Keratinocyte (primary cell): ENCODE data around the gene SND1. TPM values are rescaled to one million over a fixed set of nuclear protein-coding genes. Genes with fewer than 3 reads are reported as not detected.

Experiments
- DNase-seq: peaks from one replicate; pipeline ENCODE4 v3.0.0-alpha.2; 2011; ENCODE audit warnings: low read depth, missing footprints, low spot score
- FAIRE-seq: peaks from 2 replicates; lab custom pipeline; 2011; peaks lifted over from hg19 to GRCh38; lab: Jason Lieb, UNC
- H2AFZ ChIP-seq: 2 replicates; pipeline ENCODE4 v1.6.0; 2012; ENCODE audit warnings: low read length, control low read depth, inconsistent platforms; ENCODE audit not compliant: control insufficient read depth
- H3K27ac ChIP-seq: 2 replicates; pipeline ENCODE4 v1.5.1; 2011; ENCODE audit warnings: low read length; ENCODE audit not compliant: control insufficient read depth, insufficient read depth
- H3K27me3 ChIP-seq: 3 replicates; pipeline ENCODE4 v1.6.0; 2011; ENCODE audit warnings: low read length; ENCODE audit not compliant: control insufficient read depth, insufficient read depth; ENCODE audit errors: extremely low read depth
- H3K36me3 ChIP-seq, 2 experiments: 2 replicates in 1 of 2; 3 replicates in 1 of 2; pipeline ENCODE4 v1.5.1; 2011; ENCODE audit warnings: low read length in 2 of 2, mild to moderate bottlenecking in 1 of 2; ENCODE audit not compliant: control insufficient read depth in 2 of 2, insufficient read depth in 2 of 2; ENCODE audit errors: extremely low read depth in 1 of 2
- H3K4me1 ChIP-seq: 3 replicates; pipeline ENCODE4 v1.5.1; 2011; ENCODE audit warnings: low read length; ENCODE audit not compliant: control insufficient read depth, insufficient read depth; ENCODE audit errors: extremely low read depth
- H3K4me2 ChIP-seq: 3 replicates; pipeline ENCODE4 v1.6.0; 2011; ENCODE audit warnings: low read depth, low read length; ENCODE audit not compliant: control insufficient read depth, insufficient read depth; ENCODE audit errors: extremely low read depth
- H3K4me3 ChIP-seq, 3 experiments: fragments of 200-600 bp in 1 of 3; sonication (generic) in 1 of 3; 2 replicates in 2 of 3; 3 replicates in 1 of 3; pipeline ENCODE4 v1.5.1; 2011 to 2016; ENCODE audit warnings: low read length in 3 of 3, mild to moderate bottlenecking in 3 of 3, control low read depth in 2 of 3, inconsistent platforms in 1 of 3, low read depth in 1 of 3, mixed read lengths in 1 of 3, mixed run types in 1 of 3, moderate library complexity in 1 of 3; ENCODE audit not compliant: control insufficient read depth in 2 of 3, insufficient read depth in 2 of 3; ENCODE audit errors: extremely low read depth in 1 of 3
- H3K79me2 ChIP-seq: 2 replicates; pipeline ENCODE4 v1.6.0; 2012; ENCODE audit warnings: low read length; ENCODE audit not compliant: control insufficient read depth, insufficient read depth
- H3K9ac ChIP-seq: 3 replicates; pipeline ENCODE4 v1.6.0; 2011; ENCODE audit warnings: low read length; ENCODE audit not compliant: control insufficient read depth, insufficient read depth; ENCODE audit errors: extremely low read depth
- H3K9me1 ChIP-seq: 3 replicates; pipeline ENCODE4 v1.6.0; 2011; ENCODE audit warnings: low read length; ENCODE audit not compliant: control insufficient read depth, insufficient read depth; ENCODE audit errors: extremely low read depth
- H3K9me3 ChIP-seq: 2 replicates; pipeline ENCODE4 v1.5.1; 2012; ENCODE audit warnings: low read depth, low read length; ENCODE audit not compliant: control insufficient read depth
- H4K20me1 ChIP-seq: 3 replicates; pipeline ENCODE4 v1.6.0; 2011; ENCODE audit warnings: low read length; ENCODE audit not compliant: control insufficient read depth, insufficient read depth; ENCODE audit errors: extremely low read depth
- CTCF ChIP-seq, 3 experiments: IDR thresholded peaks in 1 of 3; conservative IDR thresholded peaks in 1 of 3; optimal IDR thresholded peaks in 1 of 3; 2 replicates in 2 of 3; 3 replicates in 1 of 3; pipeline versions ENCODE3 to v1.5.1; 2011; ENCODE audit warnings: low read length in 3 of 3, mild to moderate bottlenecking in 3 of 3, moderate library complexity in 2 of 3, control low read depth in 1 of 3, inconsistent platforms in 1 of 3; ENCODE audit not compliant: insufficient read depth in 2 of 3; ENCODE audit errors: extremely low read depth in 1 of 3
- EZH2 ChIP-seq: IDR thresholded peaks from one replicate; pipeline ENCODE4 v1.6.1; 2012; ENCODE audit warnings: inconsistent platforms, mild to moderate bottlenecking, low read length, moderate library complexity
- dilution Hi-C: fragments of 300-500 bp; cut with MboI; formaldehyde crosslinking; loops from one replicate; pipeline ENCODE4 v1.7.0; 2020; ENCODE audit warnings: low sequenced_read_pairs; ENCODE audit not compliant: extremely low pct_ligation_motif_present
- polyA plus RNA-seq, 5 experiments: library from polyadenylated mRNA; depleted of rRNA in 3 of 5; stranded (reverse) in 3 of 5; stranded (forward) in 1 of 5; unstranded in 1 of 5; fragments of >200 nt; gene quantifications; 1 replicate in 1 of 5; 2 replicates in 3 of 5; 3 replicates in 1 of 5; pipeline versions ENCODE4 v1.2.1 to v1.2.3, GENCODE V29; 2011 to 2012; ENCODE audit warnings: missing spikeins in 2 of 5, low read depth in 1 of 5, low replicate concordance in 1 of 5

The SND1 gene
- polyA plus RNA-seq, 1 donor (not counting 4 experiments of a cell fraction or from before 2014, with no cell fraction given): 140 TPM

GRCh38 chr7:127863082-127863481 lies 211.1 kb downstream of the SND1 start:
- H3K9ac ChIP-seq: no peak overlapping the region
- H3K4me1 ChIP-seq: no peaks in the 10 kb centered on the region
- no peak for FAIRE-seq
- H3K79me2 ChIP-seq: peaks cover 10% of the 10 kb centered on the region
- TF ChIP-seq EZH2 (no peak), CTCF (optimal IDR thresholded peaks at IDR 0.05 in 1 of 3, IDR thresholded peaks at IDR 0.05 in 1 of 3, conservative IDR thresholded peaks at IDR 0.05 in 1 of 3; ENCODE audit: extremely low read depth in 1 of 3, insufficient read depth in 2 of 3, low read length in 3 of 3) (no peak)
- no peak for DNase-seq
- H3K4me3 ChIP-seq: no peak overlapping the region
- H3K36me3 ChIP-seq: peaks cover 2 to 6% of the 10 kb centered on the region in 2 experiments
- H2AFZ ChIP-seq: no peak overlapping the region
- H3K27me3 ChIP-seq: no peaks in the 10 kb centered on the region
- no peak overlapping the region for H3K4me2 ChIP-seq
- H4K20me1 ChIP-seq: no peaks in the 10 kb centered on the region
- dilution Hi-C loops: no loop called here
- H3K9me1 ChIP-seq: peaks cover 4% of the 10 kb centered on the region
- no peaks in the 10 kb centered on the region for H3K9me3 ChIP-seq
- H3K27ac ChIP-seq: no peak overlapping the region

- Histone ChIP-seq H3K9me1 (peaks cover 6% of the 10 kb centered on the region), H4K20me1 (no peaks in the 10 kb centered on the region), H2AFZ (no peak overlapping the region), H3K9ac (no peak overlapping the region), H3K4me1 (no peaks in the 10 kb centered on the region), H3K9me3 (no peaks in the 10 kb centered on the region), H3K79me2 (peaks cover 4% of the 10 kb centered on the region), H3K4me2 (no peak overlapping the region), H3K27ac (no peak overlapping the region), H3K36me3 (peaks cover 0 to 3% of the 10 kb centered on the region in 2 experiments), H3K27me3 (no peaks in the 10 kb centered on the region), H3K4me3 (no peak overlapping the region)
- no peak for FAIRE-seq
- dilution Hi-C loops: no loop called here
- no peak for DNase-seq
- no peak for TF ChIP-seq EZH2
- TF ChIP-seq CTCF (optimal IDR thresholded peaks at IDR 0.05 in 1 of 3, IDR thresholded peaks at IDR 0.05 in 1 of 3, conservative IDR thresholded peaks at IDR 0.05 in 1 of 3; ENCODE audit: extremely low read depth in 1 of 3, insufficient read depth in 2 of 3, low read length in 3 of 3): no peak
Observed at GRCh38 chr7:127865466-127865865, 213.5 kb downstream of the SND1 start.
